CD4-positive, alpha-beta T cell treated with Interleukin-21 for 1 hour (primary cell): Measurements from ENCODE around the gene EPB41L4A.

Source experiments
- DNase-seq: peaks from one replicate; pipeline ENCODE4 v3.0.0-alpha.2; 2020

EPB41L4A gene

DNA sequence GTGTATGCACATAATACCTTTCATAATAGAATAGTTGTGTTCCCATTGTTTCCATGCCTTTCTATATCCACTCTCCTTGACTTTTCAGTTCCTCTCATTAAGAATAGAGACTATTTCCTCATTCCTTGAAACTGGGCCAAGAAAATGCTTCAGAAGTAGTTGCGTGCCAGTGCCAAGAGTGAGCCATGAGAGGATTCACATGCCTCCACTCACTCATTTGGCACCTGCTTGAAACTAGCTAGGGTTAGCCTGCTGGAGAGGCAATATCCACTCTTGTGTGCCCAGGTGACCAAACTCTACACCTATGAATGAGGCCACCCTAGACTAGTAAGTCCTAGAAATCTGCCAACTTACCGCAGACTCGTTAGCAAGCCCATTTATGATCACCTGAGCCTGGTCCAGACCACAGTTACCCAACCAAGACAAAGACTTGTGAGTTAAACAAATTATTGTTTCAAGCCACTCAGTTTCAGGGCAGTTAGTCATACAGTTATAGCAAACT is 276.3 kb downstream of the EPB41L4A start:
- DNase-seq: no peak

DNA sequence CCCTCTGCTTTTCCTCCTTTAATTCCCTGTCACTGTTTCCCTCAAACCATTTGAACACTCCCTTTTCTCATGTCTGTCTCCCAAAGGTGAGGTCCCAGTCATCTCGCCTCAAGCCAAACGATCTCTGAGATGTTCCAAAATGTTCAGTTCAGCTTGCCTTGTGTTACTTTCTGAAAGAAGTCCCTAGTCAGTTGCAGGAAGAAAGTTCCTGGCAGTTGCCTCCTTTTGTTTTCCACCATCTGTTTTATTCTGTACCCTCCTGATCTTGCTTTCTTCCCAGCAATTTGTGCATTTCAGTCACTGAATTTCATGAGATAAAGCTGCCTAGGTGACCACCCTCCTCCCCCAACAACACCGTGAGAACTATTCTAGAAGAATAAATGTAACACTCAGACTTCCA is 277.5 kb downstream of the EPB41L4A start:
- no peak for DNase-seq

DNA sequence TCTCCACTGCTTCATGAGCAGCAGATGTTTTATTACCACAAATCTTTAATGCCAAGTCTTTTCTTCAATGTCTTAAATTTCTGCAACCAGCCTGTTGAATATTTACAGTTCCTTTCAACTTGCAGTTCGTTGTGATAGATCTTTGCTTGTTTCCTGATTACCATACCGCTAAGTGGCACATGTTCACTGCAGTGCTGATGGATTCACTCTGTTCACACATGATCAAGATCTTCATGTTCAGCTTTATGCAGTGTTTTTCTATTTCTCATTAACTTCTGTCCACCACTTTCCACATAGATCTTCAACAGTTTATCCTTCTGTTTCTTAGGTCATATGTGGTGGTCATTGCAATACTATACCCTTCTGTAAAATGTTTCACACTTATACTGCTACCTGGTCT is 280.6 kb downstream of the EPB41L4A start:
- no peak for DNase-seq

DNA sequence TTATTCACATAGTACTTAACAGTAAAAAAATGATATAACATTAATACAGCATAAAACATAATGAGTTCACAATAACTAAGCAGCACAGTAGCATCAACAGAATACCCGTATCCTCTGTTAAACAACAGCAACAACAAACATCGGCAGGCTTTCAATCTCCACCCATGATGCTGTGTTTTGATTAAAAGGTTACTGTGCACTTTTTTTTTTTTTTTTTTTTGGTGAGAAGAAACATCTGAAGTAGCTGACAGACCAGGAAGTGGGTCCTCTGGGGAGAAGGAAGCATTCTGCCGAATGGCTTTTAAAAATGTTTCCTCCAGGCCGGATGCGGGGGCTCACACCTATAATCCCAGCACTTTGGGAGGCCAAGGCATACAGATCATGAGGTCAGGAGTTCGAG is 282.3 kb downstream of the EPB41L4A start:
- DNase-seq: no peak

DNA sequence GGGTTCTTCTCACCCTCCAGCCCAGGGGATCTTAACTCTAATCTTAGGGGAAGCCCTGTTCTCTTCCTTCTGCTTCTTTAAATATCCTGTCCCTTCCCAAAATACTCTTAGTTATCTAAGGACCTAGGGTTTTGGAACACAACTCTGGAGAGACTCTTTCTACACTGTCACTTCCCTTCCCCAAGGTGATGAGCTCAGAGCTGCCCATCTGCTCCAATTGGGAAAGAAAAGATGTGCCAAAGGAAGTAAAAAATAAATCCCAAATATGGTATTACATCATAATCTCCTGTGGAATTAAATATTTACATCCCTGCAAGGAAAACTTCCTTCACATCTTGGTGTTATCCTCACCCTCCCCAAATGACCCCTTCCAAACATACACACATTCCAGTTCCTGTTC is 291.2 kb downstream of the EPB41L4A start:
- DNase-seq: no peak

DNA sequence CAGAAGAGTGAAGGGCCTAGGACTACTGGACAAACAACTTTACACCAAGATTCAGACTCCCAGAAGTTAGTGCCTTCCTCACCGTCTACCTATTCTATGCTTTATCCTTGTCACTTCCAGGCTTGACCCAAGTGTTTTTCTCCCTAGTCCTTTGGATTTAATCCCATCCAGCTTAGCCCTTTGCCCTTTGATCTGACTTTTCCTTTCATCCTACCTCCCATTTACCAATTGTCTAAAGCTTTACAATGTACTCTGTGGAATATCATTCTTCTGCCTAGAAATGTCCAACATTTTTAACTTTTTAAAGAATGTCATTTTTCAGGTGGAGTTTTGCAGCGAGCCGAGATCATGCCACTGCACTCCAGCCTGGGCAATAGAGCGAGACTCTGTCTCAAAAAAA is 292.1 kb downstream of the EPB41L4A start:
- no peak for DNase-seq

DNA sequence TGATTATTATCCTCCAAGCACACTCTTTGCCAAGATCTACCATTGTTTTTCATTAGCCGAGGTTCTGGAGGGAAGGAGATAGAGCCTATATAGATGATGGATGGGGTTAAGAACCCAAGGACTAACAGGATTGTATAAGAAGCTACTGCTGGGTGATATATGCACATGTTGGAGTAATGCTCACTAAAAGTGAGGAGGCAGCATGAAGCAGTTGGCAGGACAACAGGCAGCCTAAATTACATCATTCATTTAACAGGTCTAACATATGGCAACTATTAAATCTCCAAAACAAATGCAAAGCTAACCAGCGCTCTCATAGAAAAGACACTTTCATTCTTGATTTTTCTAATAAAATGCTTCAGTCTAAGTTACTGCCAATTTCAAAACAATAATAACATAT is 293.2 kb downstream of the EPB41L4A start:
- DNase-seq: no peak

DNA sequence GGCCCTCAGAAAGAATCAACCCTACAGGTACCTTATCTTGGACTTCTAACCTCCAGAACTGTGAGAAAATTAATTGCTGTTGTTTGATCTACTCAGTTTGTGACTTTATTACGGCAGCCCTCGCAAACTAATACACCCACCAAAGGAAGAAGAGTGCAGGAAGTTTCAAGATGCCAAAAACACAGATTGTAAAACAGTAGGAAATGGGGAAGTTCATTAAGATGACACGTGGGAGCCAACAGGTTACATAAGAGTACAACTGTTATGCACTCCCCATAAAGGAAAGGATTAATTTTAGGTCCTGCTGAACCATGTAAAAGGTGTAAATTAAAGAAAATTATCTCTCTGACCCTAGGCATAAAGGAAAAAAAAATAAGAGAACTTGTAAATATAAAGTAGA is 294.3 kb downstream of the EPB41L4A start:
- no peak for DNase-seq

DNA sequence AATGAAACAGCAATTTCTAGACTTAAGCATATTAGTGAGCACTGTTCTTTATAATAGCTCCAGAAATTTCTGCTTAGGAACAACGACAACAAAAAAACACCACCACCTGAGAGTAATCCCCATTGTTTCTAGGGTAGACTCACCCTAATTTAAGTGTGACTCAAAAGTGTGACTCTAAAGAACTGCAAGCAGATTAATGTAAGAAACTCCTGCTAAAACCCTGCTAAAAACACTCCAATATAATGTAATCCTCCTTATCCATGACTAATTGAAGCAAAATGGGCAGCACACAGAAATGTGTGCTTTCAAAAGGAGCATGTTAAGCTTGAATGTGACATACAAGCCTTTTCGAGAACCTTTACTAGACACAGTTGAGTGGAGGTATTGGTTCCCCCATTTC is 296.0 kb downstream of the EPB41L4A start:
- DNase-seq: no peak

DNA sequence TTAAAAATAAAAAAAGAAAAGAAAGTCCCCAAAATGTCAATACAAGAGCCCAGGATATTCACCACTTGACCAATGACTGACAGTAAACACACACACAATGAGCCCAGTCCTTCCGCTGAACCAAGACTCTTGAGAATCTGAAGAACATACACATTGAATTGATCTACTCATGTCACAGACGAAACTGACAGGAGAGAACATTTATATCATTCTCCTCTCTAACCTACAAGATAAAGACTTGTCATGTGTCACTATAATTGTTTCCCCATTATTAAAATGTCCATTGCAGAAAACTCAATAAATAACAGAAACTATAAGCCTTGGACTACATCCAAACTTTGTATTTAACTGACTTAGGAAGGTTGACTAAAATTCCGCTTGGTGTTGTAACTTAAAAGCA is 296.7 kb downstream of the EPB41L4A start:
- no peak for DNase-seq

DNA sequence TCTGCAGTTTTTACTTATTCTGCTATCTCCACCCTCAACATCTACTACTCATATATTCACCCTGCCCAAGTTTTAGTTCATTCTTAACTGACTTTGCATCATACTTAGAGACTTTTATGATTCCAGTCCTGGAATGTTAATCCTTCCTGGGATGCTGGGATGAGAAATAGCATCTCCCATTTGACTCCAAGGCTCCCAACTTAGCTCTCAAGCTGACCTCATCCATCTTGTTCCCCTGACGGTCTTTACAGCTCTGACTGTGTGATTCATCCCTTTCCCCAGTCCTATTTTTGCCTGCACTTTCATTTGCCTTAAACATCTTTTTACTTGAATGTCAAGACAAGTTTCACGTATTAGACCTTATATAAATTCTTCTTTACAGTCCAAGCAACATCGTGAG is 297.8 kb downstream of the EPB41L4A start:
- no peak for DNase-seq

DNA sequence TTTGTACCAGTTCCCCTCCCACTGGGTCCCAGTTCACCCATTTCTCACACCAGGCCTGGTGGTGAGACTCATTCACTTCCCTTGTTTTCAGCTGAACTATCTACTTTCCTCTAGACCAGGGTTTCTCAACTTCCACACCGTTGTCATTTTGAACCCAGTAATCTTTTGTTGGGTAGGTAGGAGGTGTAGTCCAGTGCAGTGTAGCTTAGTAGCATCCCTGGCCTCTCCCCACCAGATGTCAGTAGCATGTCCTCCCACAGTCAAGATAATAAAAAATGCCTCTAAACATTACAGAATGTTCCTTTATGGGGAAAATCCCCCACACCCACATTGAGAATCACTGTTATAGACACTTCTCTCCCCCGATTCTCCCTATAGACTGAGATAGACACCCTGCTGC is 299.1 kb downstream of the EPB41L4A start:
- no peak for DNase-seq

DNA sequence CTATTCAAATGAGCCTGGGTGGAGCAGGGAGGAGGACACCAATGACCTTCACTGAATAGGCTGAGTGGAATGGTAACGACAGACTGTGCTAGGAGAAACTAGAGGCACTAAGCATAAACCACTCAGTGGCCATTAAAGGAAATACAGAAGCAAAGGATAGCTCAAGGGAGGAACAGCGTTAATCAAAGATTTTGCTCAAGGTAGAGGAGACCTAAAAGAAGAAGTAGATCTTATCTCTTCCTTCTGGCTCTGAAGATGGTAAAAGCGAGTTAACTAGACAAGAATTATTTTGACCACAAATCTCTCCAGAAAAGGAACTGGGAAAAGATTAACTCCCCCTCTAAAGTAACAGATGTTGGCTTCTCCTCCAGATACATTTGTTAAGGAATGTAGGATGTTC is 299.6 kb downstream of the EPB41L4A start:
- DNase-seq: no peak

DNA sequence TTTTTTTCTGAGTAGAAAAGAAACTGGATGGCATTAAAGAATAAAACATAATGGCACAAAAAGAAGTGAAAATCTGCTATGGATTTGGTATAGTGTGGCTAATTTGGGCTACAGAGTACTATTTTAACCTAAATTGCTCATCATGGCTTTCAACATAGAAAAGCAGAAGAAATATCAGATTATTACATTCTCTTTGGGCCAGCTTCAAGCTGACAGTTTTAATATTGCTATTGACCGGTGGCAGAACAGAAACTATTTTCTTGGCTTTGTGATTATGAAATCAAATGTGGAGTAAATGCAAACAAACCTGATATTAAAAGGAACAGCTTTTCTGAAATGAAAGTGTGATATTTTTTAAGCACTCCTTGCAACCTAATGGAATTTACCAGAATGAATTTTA is 301.5 kb downstream of the EPB41L4A start:
- no peak for DNase-seq

DNA sequence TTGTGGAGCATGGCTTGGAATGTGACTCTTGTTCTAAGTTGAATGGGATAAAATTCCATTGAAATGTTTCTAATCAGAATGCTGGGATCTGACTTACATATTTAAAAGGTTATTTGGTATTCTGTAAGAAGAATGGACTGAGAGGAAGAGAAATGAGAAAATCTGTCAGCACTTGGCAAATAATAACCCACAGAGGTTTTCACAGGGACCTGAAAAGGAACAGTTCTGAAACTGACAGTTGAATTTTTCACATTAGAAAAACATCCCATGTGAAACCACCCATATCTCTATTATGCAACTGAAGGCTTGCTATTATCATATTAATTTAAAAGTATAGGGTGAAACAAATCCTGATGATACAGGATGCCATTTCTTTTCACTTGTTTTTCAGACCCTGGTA is 302.7 kb downstream of the EPB41L4A start:
- DNase-seq: no peak

DNA sequence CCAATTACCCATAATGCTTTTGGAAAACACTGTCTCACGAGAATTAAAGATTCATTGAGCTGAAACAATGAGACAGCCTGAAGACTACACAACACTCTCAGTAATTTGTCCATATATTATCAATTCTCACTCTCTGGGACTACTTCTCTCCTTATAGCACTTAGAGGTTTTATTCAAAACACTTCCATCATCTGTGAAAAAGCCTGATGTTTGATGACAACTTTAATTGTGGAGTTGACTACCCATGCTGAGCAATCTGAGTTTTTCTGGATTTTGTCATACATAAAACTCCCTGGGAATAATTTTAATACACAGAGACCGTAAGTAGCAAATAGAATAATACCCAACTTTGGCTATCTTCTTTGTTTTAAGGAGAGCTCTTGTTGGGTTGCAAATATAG is 305.5 kb downstream of the EPB41L4A start:
- DNase-seq: no peak
